Liver (tissue), 9 donors: ENCODE data around the gene TEX30. TPM values are rescaled to one million over a fixed set of nuclear protein-coding genes. Genes with fewer than 3 reads are reported as not detected.

Experiments
- DNase-seq: peaks from one replicate; pipeline ENCODE4 v3.0.0-alpha.2; 2017; ENCODE audit warnings: low spot score
- H3K27ac ChIP-seq, 2 donors: one replicate each; pipeline ENCODE4 v1.7.0; 2013; ENCODE audit warnings: inconsistent platforms in 2 of 2, low read length in 2 of 2, control low read depth in 1 of 2, low read depth in 1 of 2, mild to moderate bottlenecking in 1 of 2
- H3K27me3 ChIP-seq, 4 donors: one replicate each; pipeline versions ENCODE4 v1.6.1 to v1.7.0; 2013; ENCODE audit warnings: low read length in 3 of 4, inconsistent platforms in 1 of 4, mild to moderate bottlenecking in 1 of 4, moderate library complexity in 1 of 4; ENCODE audit not compliant: control insufficient read depth in 4 of 4, insufficient read depth in 4 of 4
- H3K36me3 ChIP-seq, 4 donors: one replicate each; pipeline versions ENCODE4 v1.6.1 to v1.7.0; 2013; ENCODE audit warnings: low read length in 3 of 4, mild to moderate bottlenecking in 3 of 4, low read depth in 1 of 4, moderate library complexity in 1 of 4; ENCODE audit not compliant: control insufficient read depth in 4 of 4, insufficient read depth in 3 of 4
- H3K4me1 ChIP-seq, 4 donors: one replicate each; pipeline versions ENCODE4 v1.6.1 to v1.7.0; 2013; ENCODE audit warnings: low read length in 3 of 4, mild to moderate bottlenecking in 3 of 4, moderate library complexity in 1 of 4; ENCODE audit not compliant: control insufficient read depth in 4 of 4, insufficient read depth in 4 of 4
- H3K4me3 ChIP-seq, 3 donors: one replicate each; pipeline versions ENCODE4 v1.6.1 to v1.7.0; 2013; ENCODE audit warnings: low read length in 3 of 3, control low read depth in 1 of 3, low read depth in 1 of 3, mild to moderate bottlenecking in 1 of 3
- H3K9ac ChIP-seq, 2 donors: one replicate each; pipeline ENCODE4 v1.7.0; 2013; ENCODE audit warnings: low read length in 2 of 2, mild to moderate bottlenecking in 2 of 2, moderate library complexity in 2 of 2, control low read depth in 1 of 2, low read depth in 1 of 2
- H3K9me3 ChIP-seq, 4 donors: one replicate each; pipeline versions ENCODE4 v1.6.1 to v1.7.0; 2013; ENCODE audit warnings: low read length in 3 of 4; ENCODE audit not compliant: control insufficient read depth in 4 of 4
- ATF3 ChIP-seq: IDR thresholded peaks from 2 replicates; pipeline ENCODE4 v1.6.1; 2016; ENCODE audit warnings: antibody characterized with exemption
- EGR1 ChIP-seq, 2 donors: IDR thresholded peaks; 2 replicates each; pipeline ENCODE4 v1.6.1; 2016 to 2018; ENCODE audit warnings: antibody characterized with exemption in 2 of 2, low read depth in 2 of 2
- FOXA2 ChIP-seq: IDR thresholded peaks from 2 replicates; pipeline ENCODE4 v1.6.1; 2016; ENCODE audit warnings: antibody characterized with exemption
- GABPA ChIP-seq, 2 donors: IDR thresholded peaks in 1 of 2; conservative IDR thresholded peaks in 1 of 2; 2 replicates each; pipeline ENCODE4 v1.6.1; 2016; ENCODE audit warnings: antibody characterized with exemption in 2 of 2, mild to moderate bottlenecking in 1 of 2, moderate library complexity in 1 of 2
- HNF4A ChIP-seq, 2 donors: conservative IDR thresholded peaks; 2 replicates each; pipeline ENCODE4 v1.6.1; 2016; ENCODE audit warnings: antibody characterized with exemption in 2 of 2, mild to moderate bottlenecking in 2 of 2
- JUND ChIP-seq, 2 donors: IDR thresholded peaks; 2 replicates each; pipeline ENCODE4 v1.6.1; 2016; ENCODE audit warnings: antibody characterized with exemption in 2 of 2
- MAX ChIP-seq: IDR thresholded peaks from 2 replicates; pipeline ENCODE4 v1.6.1; 2016; ENCODE audit warnings: antibody characterized with exemption
- RAD21 ChIP-seq, 2 donors: IDR thresholded peaks; 2 replicates each; pipeline ENCODE4 v1.6.1; 2016; ENCODE audit warnings: antibody characterized with exemption in 2 of 2, mild to moderate bottlenecking in 2 of 2
- RXRA ChIP-seq, 2 donors: IDR thresholded peaks; 2 replicates each; pipeline ENCODE4 v1.6.1; 2017 to 2018; ENCODE audit warnings: antibody characterized with exemption in 2 of 2, mild to moderate bottlenecking in 1 of 2
- SP1 ChIP-seq: IDR thresholded peaks from 2 replicates; pipeline ENCODE4 v1.6.1; 2018; ENCODE audit warnings: antibody characterized with exemption, mild to moderate bottlenecking
- TAF1 ChIP-seq: conservative IDR thresholded peaks from 2 replicates; pipeline ENCODE4 v1.6.1; 2016; ENCODE audit warnings: antibody characterized with exemption, mild to moderate bottlenecking
- YY1 ChIP-seq: IDR thresholded peaks from 2 replicates; pipeline ENCODE4 v1.6.1; 2016; ENCODE audit warnings: antibody characterized with exemption, mild to moderate bottlenecking
- ZBTB33 ChIP-seq: IDR thresholded peaks from 2 replicates; pipeline ENCODE4 v1.6.1; 2016; ENCODE audit warnings: antibody characterized with exemption
- WGBS: extraction: QIAGEN DNeasy Blood & Tissue Kit; methylation state at CpG from one replicate; pipeline ENCODE4 v1.1.7; 2013; 5-methylcytosine and 5-hydroxymethylcytosine counted together
- polyA plus RNA-seq, 2 donors: library from polyadenylated mRNA; stranded (reverse) in 1 of 2; unstranded in 1 of 2; fragments of 200-250 nt in 1 of 2; fragments of >200 nt in 1 of 2; fragmentation: Nextera tagmentation in 1 of 2; extraction: Ambion mirVana in 1 of 2; gene quantifications; one replicate each; pipeline versions ENCODE4 v1.2.1 to v1.2.3, GENCODE V29; 2013 to 2015
- total RNA-seq, 2 donors: library from RNA; depleted of rRNA; stranded (reverse); fragments of >200 nt; gene quantifications; one replicate each; pipeline ENCODE4 v1.2.3, GENCODE V29; 2014
- TF ChIP-seq, protein P1 (sequence below): IDR thresholded peaks from 2 replicates; pipeline ENCODE4 v1.6.1; 2016; ENCODE audit warnings: antibody characterized with exemption, mild to moderate bottlenecking
- donor health status: healthy.
- donor health status: healthy.
- donor health status: healthy.
- donor health status: healthy.
- donor health status: healthy.

TEX30 gene
- total and polyA plus RNA-seq, 4 donors = 9.9 to 28.2 (median 12.2) TPM

DNA sequence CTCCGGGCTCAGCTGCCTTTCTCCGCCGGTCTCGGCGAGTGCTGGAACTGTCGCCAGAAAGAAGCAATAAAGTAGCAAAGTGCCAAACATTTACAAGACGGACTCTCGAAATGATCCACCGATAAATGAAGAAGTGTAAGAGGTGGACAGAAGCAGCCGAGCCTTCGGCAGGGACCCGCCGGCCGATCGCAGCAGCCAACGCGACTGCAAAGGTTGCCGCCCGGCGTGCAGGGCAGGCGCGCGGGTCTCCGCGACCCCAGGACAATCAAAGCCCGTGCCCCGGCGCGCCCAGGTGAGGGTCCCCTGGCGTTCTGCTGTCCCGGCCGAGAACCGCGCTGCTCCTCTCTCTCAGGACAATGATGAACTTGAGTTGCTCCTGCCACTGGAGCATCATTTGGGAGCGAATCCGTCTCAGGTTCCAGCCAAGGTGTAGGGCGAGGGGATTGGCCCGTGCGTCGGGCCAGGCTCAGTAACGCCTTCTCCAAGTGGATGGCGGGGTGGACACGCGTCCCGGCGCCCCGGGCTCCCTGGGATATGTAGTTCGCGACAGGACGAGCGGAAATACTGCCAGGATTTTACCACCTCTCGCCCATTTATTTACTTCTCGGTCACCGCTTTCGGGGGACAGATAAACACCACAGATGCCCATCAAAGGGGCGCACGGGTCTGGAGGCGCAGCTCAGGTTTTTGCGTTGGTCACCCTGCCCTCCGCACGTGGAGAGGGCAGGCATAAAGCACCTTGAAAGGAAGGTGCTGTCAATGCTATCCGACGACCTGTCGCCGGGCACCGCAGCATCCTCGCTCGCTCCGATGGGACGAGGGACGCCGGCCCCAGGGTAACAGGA lies 25.2 kb upstream of the TEX30 start, which contains the start of the genes BIVM and POGLUT2:
Gene BIVM, plus strand, starts transcription at position 539 of the 845 bp plus-strand sequence. CDS start 8,149 bp downstream, outside the sequence.
Gene POGLUT2, minus strand, starts transcription at position 396 of the 845 bp plus-strand sequence. Its CDS starts 306 bp downstream, at position 90.
- no peaks in the 10 kb centered on the region for H3K36me3 ChIP-seq
- peak; percentile 73 for DNase-seq
- WGBS = under 1% methylated on average over 72 of the region's 72 CpGs
- no peaks in the 10 kb centered on the region for H3K9me3 ChIP-seq
- H3K4me1 ChIP-seq = peaks cover 0 to 26% (median 23%) of the 10 kb centered on the region in 4 donors
- peak within 1 kb of the TSS; percentile 75 to 76 for H3K27ac ChIP-seq
- H3K4me3 ChIP-seq = peak within 1 kb of the TSS; percentile 65 to 92 (median 82)
- TF ChIP-seq EGR1 (IDR thresholded peaks at IDR 0.05; ENCODE audit: low read depth in 2 of 2) (no peak), YY1 (peak; percentile 68), TAF1 (peak; percentile 77), RAD21 (IDR thresholded peaks at IDR 0.05) (peak; percentile 11 to 34), FOXA2 (no peak), RXRA (IDR thresholded peaks at IDR 0.05) (peak; percentile 49 to 63), ATF3 (no peak), MAX (peak; percentile 41), JUND (IDR thresholded peaks at IDR 0.05) (no peak), ZBTB33 (no peak), SP1 (peak; percentile 91), GABPA (IDR thresholded peaks at IDR 0.05 in 1 of 2, conservative IDR thresholded peaks at IDR 0.05 in 1 of 2) (peak in 1 of 2 donors; percentile 47), HNF4A (conservative IDR thresholded peaks at IDR 0.05) (peak in 1 of 2 donors; percentile 18)
- TF ChIP-seq, protein P1, sequence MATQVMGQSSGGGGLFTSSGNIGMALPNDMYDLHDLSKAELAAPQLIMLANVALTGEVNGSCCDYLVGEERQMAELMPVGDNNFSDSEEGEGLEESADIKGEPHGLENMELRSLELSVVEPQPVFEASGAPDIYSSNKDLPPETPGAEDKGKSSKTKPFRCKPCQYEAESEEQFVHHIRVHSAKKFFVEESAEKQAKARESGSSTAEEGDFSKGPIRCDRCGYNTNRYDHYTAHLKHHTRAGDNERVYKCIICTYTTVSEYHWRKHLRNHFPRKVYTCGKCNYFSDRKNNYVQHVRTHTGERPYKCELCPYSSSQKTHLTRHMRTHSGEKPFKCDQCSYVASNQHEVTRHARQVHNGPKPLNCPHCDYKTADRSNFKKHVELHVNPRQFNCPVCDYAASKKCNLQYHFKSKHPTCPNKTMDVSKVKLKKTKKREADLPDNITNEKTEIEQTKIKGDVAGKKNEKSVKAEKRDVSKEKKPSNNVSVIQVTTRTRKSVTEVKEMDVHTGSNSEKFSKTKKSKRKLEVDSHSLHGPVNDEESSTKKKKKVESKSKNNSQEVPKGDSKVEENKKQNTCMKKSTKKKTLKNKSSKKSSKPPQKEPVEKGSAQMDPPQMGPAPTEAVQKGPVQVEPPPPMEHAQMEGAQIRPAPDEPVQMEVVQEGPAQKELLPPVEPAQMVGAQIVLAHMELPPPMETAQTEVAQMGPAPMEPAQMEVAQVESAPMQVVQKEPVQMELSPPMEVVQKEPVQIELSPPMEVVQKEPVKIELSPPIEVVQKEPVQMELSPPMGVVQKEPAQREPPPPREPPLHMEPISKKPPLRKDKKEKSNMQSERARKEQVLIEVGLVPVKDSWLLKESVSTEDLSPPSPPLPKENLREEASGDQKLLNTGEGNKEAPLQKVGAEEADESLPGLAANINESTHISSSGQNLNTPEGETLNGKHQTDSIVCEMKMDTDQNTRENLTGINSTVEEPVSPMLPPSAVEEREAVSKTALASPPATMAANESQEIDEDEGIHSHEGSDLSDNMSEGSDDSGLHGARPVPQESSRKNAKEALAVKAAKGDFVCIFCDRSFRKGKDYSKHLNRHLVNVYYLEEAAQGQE = peak; percentile 82
- H3K27me3 ChIP-seq = no peaks in the 10 kb centered on the region
- peak within 1 kb of the TSS; percentile 66 to 72 for H3K9ac ChIP-seq
